Keratinocyte (primary cell): ENCODE data around the gene EEF1G. TPM values are rescaled to one million over a fixed set of nuclear protein-coding genes. Genes with fewer than 3 reads are reported as not detected.

ENCODE experiments used
- DNase-seq: peaks from one replicate; pipeline ENCODE4 v3.0.0-alpha.2; 2011; ENCODE audit warnings: low read depth, missing footprints, low spot score
- FAIRE-seq: peaks from 2 replicates; lab custom pipeline; 2011; peaks lifted over from hg19 to GRCh38; lab: Jason Lieb, UNC
- H2AFZ ChIP-seq: 2 replicates; pipeline ENCODE4 v1.6.0; 2012; ENCODE audit warnings: low read length, control low read depth, inconsistent platforms; ENCODE audit not compliant: control insufficient read depth
- H3K27ac ChIP-seq: 2 replicates; pipeline ENCODE4 v1.5.1; 2011; ENCODE audit warnings: low read length; ENCODE audit not compliant: control insufficient read depth, insufficient read depth
- H3K27me3 ChIP-seq: 3 replicates; pipeline ENCODE4 v1.6.0; 2011; ENCODE audit warnings: low read length; ENCODE audit not compliant: control insufficient read depth, insufficient read depth; ENCODE audit errors: extremely low read depth
- H3K36me3 ChIP-seq, 2 experiments: 2 replicates in 1 of 2; 3 replicates in 1 of 2; pipeline ENCODE4 v1.5.1; 2011; ENCODE audit warnings: low read length in 2 of 2, mild to moderate bottlenecking in 1 of 2; ENCODE audit not compliant: control insufficient read depth in 2 of 2, insufficient read depth in 2 of 2; ENCODE audit errors: extremely low read depth in 1 of 2
- H3K4me1 ChIP-seq: 3 replicates; pipeline ENCODE4 v1.5.1; 2011; ENCODE audit warnings: low read length; ENCODE audit not compliant: control insufficient read depth, insufficient read depth; ENCODE audit errors: extremely low read depth
- H3K4me2 ChIP-seq: 3 replicates; pipeline ENCODE4 v1.6.0; 2011; ENCODE audit warnings: low read depth, low read length; ENCODE audit not compliant: control insufficient read depth, insufficient read depth; ENCODE audit errors: extremely low read depth
- H3K4me3 ChIP-seq, 3 experiments: fragments of 200-600 bp in 1 of 3; sonication (generic) in 1 of 3; 2 replicates in 2 of 3; 3 replicates in 1 of 3; pipeline ENCODE4 v1.5.1; 2011 to 2016; ENCODE audit warnings: low read length in 3 of 3, mild to moderate bottlenecking in 3 of 3, control low read depth in 2 of 3, inconsistent platforms in 1 of 3, low read depth in 1 of 3, mixed read lengths in 1 of 3, mixed run types in 1 of 3, moderate library complexity in 1 of 3; ENCODE audit not compliant: control insufficient read depth in 2 of 3, insufficient read depth in 2 of 3; ENCODE audit errors: extremely low read depth in 1 of 3
- H3K79me2 ChIP-seq: 2 replicates; pipeline ENCODE4 v1.6.0; 2012; ENCODE audit warnings: low read length; ENCODE audit not compliant: control insufficient read depth, insufficient read depth
- H3K9ac ChIP-seq: 3 replicates; pipeline ENCODE4 v1.6.0; 2011; ENCODE audit warnings: low read length; ENCODE audit not compliant: control insufficient read depth, insufficient read depth; ENCODE audit errors: extremely low read depth
- H3K9me1 ChIP-seq: 3 replicates; pipeline ENCODE4 v1.6.0; 2011; ENCODE audit warnings: low read length; ENCODE audit not compliant: control insufficient read depth, insufficient read depth; ENCODE audit errors: extremely low read depth
- H3K9me3 ChIP-seq: 2 replicates; pipeline ENCODE4 v1.5.1; 2012; ENCODE audit warnings: low read depth, low read length; ENCODE audit not compliant: control insufficient read depth
- H4K20me1 ChIP-seq: 3 replicates; pipeline ENCODE4 v1.6.0; 2011; ENCODE audit warnings: low read length; ENCODE audit not compliant: control insufficient read depth, insufficient read depth; ENCODE audit errors: extremely low read depth
- EZH2 ChIP-seq: IDR thresholded peaks from one replicate; pipeline ENCODE4 v1.6.1; 2012; ENCODE audit warnings: inconsistent platforms, mild to moderate bottlenecking, low read length, moderate library complexity
- dilution Hi-C: fragments of 300-500 bp; cut with MboI; formaldehyde crosslinking; loops from one replicate; pipeline ENCODE4 v1.7.0; 2020; ENCODE audit warnings: low sequenced_read_pairs; ENCODE audit not compliant: extremely low pct_ligation_motif_present
- polyA plus RNA-seq, 5 experiments: library from polyadenylated mRNA; depleted of rRNA in 3 of 5; stranded (reverse) in 3 of 5; stranded (forward) in 1 of 5; unstranded in 1 of 5; fragments of >200 nt; gene quantifications; 1 replicate in 1 of 5; 2 replicates in 3 of 5; 3 replicates in 1 of 5; pipeline versions ENCODE4 v1.2.1 to v1.2.3, GENCODE V29; 2011 to 2012; ENCODE audit warnings: missing spikeins in 2 of 5, low read depth in 1 of 5, low replicate concordance in 1 of 5
- small RNA-seq, 3 experiments: library from RNA; depleted of rRNA; stranded (forward); fragments of <200 nt; gene quantifications; one replicate each; pipeline ENCODE3, GENCODE V24; 2012; ENCODE audit warnings: low read depth in 3 of 3, low replicate concordance in 1 of 3; ENCODE audit not compliant: insufficient read length in 3 of 3
- TF ChIP-seq, protein P1 (sequence below), 3 experiments: IDR thresholded peaks in 1 of 3; conservative IDR thresholded peaks in 1 of 3; optimal IDR thresholded peaks in 1 of 3; 2 replicates in 2 of 3; 3 replicates in 1 of 3; pipeline versions ENCODE3 to v1.5.1; 2011; ENCODE audit warnings: low read length in 3 of 3, mild to moderate bottlenecking in 3 of 3, moderate library complexity in 2 of 3, control low read depth in 1 of 3, inconsistent platforms in 1 of 3; ENCODE audit not compliant: insufficient read depth in 2 of 3; ENCODE audit errors: extremely low read depth in 1 of 3

The EEF1G gene
- polyA plus RNA-seq, 1 donor (not counting 4 experiments of a cell fraction or from before 2014, with no cell fraction given) = 1,735 TPM

DNA sequence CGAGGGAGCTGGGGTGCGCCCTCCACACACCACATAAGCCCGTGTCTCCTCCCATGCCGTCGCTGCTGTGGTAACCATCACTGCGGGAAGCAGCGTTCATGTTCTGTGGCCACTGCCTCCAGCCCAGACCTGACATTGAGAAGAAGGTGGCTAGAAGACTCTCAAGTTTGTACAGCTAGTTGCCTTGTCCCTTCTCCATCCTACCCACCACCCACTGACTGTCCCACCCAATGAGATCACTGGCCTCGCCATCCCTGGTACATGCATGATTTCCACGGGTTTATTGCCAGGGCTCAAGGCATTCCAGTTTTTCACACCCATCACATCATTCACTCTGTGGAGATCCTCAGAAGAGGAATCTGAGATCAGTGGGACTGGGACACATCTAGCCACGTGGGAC lies 60.1 kb downstream of the EEF1G start:
- no peaks in the 10 kb centered on the region for H3K27me3 ChIP-seq
- no peak overlapping the region for H3K4me3 ChIP-seq
- TF ChIP-seq, protein P1, sequence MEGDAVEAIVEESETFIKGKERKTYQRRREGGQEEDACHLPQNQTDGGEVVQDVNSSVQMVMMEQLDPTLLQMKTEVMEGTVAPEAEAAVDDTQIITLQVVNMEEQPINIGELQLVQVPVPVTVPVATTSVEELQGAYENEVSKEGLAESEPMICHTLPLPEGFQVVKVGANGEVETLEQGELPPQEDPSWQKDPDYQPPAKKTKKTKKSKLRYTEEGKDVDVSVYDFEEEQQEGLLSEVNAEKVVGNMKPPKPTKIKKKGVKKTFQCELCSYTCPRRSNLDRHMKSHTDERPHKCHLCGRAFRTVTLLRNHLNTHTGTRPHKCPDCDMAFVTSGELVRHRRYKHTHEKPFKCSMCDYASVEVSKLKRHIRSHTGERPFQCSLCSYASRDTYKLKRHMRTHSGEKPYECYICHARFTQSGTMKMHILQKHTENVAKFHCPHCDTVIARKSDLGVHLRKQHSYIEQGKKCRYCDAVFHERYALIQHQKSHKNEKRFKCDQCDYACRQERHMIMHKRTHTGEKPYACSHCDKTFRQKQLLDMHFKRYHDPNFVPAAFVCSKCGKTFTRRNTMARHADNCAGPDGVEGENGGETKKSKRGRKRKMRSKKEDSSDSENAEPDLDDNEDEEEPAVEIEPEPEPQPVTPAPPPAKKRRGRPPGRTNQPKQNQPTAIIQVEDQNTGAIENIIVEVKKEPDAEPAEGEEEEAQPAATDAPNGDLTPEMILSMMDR (optimal IDR thresholded peaks at IDR 0.05 in 1 of 3, IDR thresholded peaks at IDR 0.05 in 1 of 3, conservative IDR thresholded peaks at IDR 0.05 in 1 of 3; ENCODE audit: extremely low read depth in 1 of 3, insufficient read depth in 2 of 3, low read length in 3 of 3) = no peak
- TF ChIP-seq EZH2 = no peak
- peaks cover 23 to 25% of the 10 kb centered on the region in 2 experiments for H3K36me3 ChIP-seq
- dilution Hi-C loops = no loop called here
- peaks cover 3% of the 10 kb centered on the region for H3K4me1 ChIP-seq
- H3K4me2 ChIP-seq = no peak overlapping the region
- no peak for FAIRE-seq
- peaks cover 40% of the 10 kb centered on the region for H4K20me1 ChIP-seq
- H3K9ac ChIP-seq = no peak overlapping the region
- H3K9me1 ChIP-seq = peaks cover 5% of the 10 kb centered on the region
- peaks cover 4% of the 10 kb centered on the region for H3K79me2 ChIP-seq
- no peak overlapping the region for H3K27ac ChIP-seq
- H2AFZ ChIP-seq = no peak overlapping the region
- H3K9me3 ChIP-seq = no peaks in the 10 kb centered on the region
- no peak for DNase-seq

DNA sequence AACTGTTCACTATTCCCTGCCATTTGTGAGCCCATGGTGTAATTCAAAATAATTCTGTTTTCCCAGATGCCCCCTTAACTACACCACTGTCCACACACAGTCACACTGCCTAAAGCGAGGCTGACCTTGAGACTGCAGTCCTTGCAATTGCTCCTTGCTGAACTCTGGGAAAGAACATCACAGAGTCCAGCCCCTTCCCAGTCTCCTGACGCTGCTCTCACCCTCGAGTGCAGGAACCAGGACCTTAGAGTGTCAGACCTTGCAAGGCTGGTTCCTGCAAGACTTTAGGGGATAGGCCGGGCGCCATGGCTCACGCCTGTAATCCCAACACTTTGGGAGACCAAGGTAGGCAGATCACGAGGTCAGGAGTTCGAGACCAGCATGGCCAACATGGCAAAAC lies 60.7 kb downstream of the EEF1G start:
- Histone ChIP-seq H4K20me1 (peaks cover 34% of the 10 kb centered on the region), H3K9me3 (no peaks in the 10 kb centered on the region), H3K9me1 (peaks cover 5% of the 10 kb centered on the region), H3K4me1 (peaks cover 10% of the 10 kb centered on the region), H3K9ac (no peak overlapping the region), H3K79me2 (peaks cover under 1% of the 10 kb centered on the region), H2AFZ (no peak overlapping the region), H3K36me3 (peaks cover 18% of the 10 kb centered on the region in 2 experiments), H3K4me2 (no peak overlapping the region), H3K27me3 (no peaks in the 10 kb centered on the region), H3K4me3 (no peak overlapping the region), H3K27ac (no peak overlapping the region)
- no peak for DNase-seq
- no peak for FAIRE-seq
- dilution Hi-C loops = no loop called here
- TF ChIP-seq, protein P1 (optimal IDR thresholded peaks at IDR 0.05 in 1 of 3, IDR thresholded peaks at IDR 0.05 in 1 of 3, conservative IDR thresholded peaks at IDR 0.05 in 1 of 3; ENCODE audit: extremely low read depth in 1 of 3, insufficient read depth in 2 of 3, low read length in 3 of 3) = no peak
- no peak for TF ChIP-seq EZH2

Small RNAs within 50 kb of the gene (small RNA-seq; reads per million reads assigned to genes)
- gene AP001458.1 = 0 reads per million in 3 experiments
- 0 reads per million in 3 experiments for gene EEF1G
- 0 reads per million in 3 experiments for gene MIR6747

Other genes starting within 250 kb of the EEF1G start
- 0.05 to 0.25 TPM (median 0.14 TPM) in 3 replicates for gene ASRGL1, start 236.4 kb downstream of the EEF1G start, polyA plus RNA-seq
- gene SCGB1A1, start 154.9 kb downstream of the EEF1G start, polyA plus RNA-seq = not detected in 3 replicates
- gene AHNAK, start 27.1 kb downstream of the EEF1G start, polyA plus RNA-seq = 195 to 220 TPM (median 207 TPM) in 3 replicates
- 10.1 to 12.3 TPM (median 10.5 TPM) in 3 replicates for gene TUT1, start 17.6 kb upstream of the EEF1G start, polyA plus RNA-seq
- gene MTA2, start 28.0 kb upstream of the EEF1G start, polyA plus RNA-seq = 29.4 to 44.3 TPM (median 39.7 TPM) in 3 replicates
- gene EML3, start 38.9 kb upstream of the EEF1G start, polyA plus RNA-seq = 13.6 to 15.1 TPM (median 13.6 TPM) in 3 replicates
- 1.0 to 1.9 TPM (median 1.5 TPM) in 3 replicates for gene ROM1, start 39.4 kb upstream of the EEF1G start, polyA plus RNA-seq
- gene B3GAT3, start 48.1 kb upstream of the EEF1G start, polyA plus RNA-seq = 15.1 to 28.2 TPM (median 17.7 TPM) in 3 replicates
- 153 to 211 TPM (median 176 TPM) in 3 replicates for gene GANAB, start 72.7 kb upstream of the EEF1G start, polyA plus RNA-seq
- gene INTS5, start 79.4 kb upstream of the EEF1G start, polyA plus RNA-seq = 7.7 to 21.1 TPM (median 8.0 TPM) in 3 replicates
- gene C11orf98, start 91.3 kb upstream of the EEF1G start, polyA plus RNA-seq = 58.9 to 81.5 TPM (median 76.5 TPM) in 3 replicates
- 4.0 to 4.5 TPM (median 4.2 TPM) in 3 replicates for gene CSKMT, start 91.4 kb upstream of the EEF1G start, polyA plus RNA-seq
- gene UQCC3, start 97.8 kb upstream of the EEF1G start, polyA plus RNA-seq = 8.3 to 11.7 TPM (median 8.6 TPM) in 3 replicates
- gene LBHD1, start 98.4 kb upstream of the EEF1G start, polyA plus RNA-seq = 3.8 to 5.3 TPM (median 4.9 TPM) in 3 replicates
- 45.9 to 72.5 TPM (median 58.5 TPM) in 3 replicates for gene UBXN1, start 105.2 kb upstream of the EEF1G start, polyA plus RNA-seq
- 0.08 TPM in 3 replicates for gene LRRN4CL, start 115.6 kb upstream of the EEF1G start, polyA plus RNA-seq
- gene BSCL2, start 133.5 kb upstream of the EEF1G start, polyA plus RNA-seq = 21.9 to 50.5 TPM (median 38.6 TPM) in 3 replicates
- not detected in 3 replicates for gene GNG3, start 133.8 kb upstream of the EEF1G start, polyA plus RNA-seq
- 17.2 to 29.0 TPM (median 20.3 TPM) in 3 replicates for gene HNRNPUL2, start 153.6 kb upstream of the EEF1G start, polyA plus RNA-seq
- gene TTC9C, start 154.6 kb upstream of the EEF1G start, polyA plus RNA-seq = 14.7 to 26.1 TPM (median 23.8 TPM) in 3 replicates
- 3.4 to 7.2 TPM (median 4.0 TPM) in 3 replicates for gene ZBTB3, start 180.3 kb upstream of the EEF1G start, polyA plus RNA-seq
- gene POLR2G, start 187.7 kb upstream of the EEF1G start, polyA plus RNA-seq = 145 to 166 TPM (median 151 TPM) in 3 replicates
- gene TAF6L, start 197.5 kb upstream of the EEF1G start, polyA plus RNA-seq = 14.7 to 16.1 TPM (median 14.8 TPM) in 3 replicates
- 35.4 to 76.4 TPM (median 38.6 TPM) in 3 replicates for gene TMEM179B, start 213.5 kb upstream of the EEF1G start, polyA plus RNA-seq
- gene TMEM223, start 218.1 kb upstream of the EEF1G start, polyA plus RNA-seq = 11.0 to 15.6 TPM (median 11.8 TPM) in 3 replicates
- 22.8 to 51.2 TPM (median 25.3 TPM) in 3 replicates for gene NXF1, start 231.5 kb upstream of the EEF1G start, polyA plus RNA-seq